NCI-H446 (cell line): ENCODE results near the gene DLAT.
"Not testable (repeated sequence)": the region's sequence is repeated elsewhere in the genome, so short reads cannot be mapped to it uniquely, and the experiment has no call there.

Experiments used
- DNase-seq, 2 experiments: peaks; one replicate each; lab custom pipeline; 2025; lab: John Stamatoyannopoulos, UW

The DLAT gene

GRCh38 chr11:112005422-112006094, 19.6 kb upstream of the DLAT start:
- DNase-seq: no peak

DNA sequence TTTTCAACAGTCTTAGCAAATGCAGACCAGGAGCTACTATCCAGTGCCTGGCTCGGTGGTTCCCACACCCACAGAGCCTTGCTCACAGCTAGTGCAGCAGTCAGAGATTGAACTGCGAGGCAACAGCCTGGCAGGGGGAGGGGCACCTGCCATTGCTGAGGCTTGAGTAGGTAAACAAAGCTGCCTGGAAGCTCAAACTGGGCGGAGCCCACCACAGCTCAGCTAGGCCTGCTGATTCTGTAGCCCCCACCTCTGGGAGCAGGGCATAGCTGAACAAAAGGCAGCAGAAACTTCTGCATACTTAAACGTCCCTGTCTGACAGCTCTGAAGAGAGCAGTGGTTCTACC, 19.1 kb upstream of the DLAT start:
- DNase-seq: not testable (repeated sequence)

GRCh38 chr11:112011451-112011850, 13.8 kb upstream of the DLAT start:
- DNase-seq: not testable (repeated sequence)

GRCh38 chr11:112012874-112013273, 12.3 kb upstream of the DLAT start:
- DNase-seq: no peak

DNA sequence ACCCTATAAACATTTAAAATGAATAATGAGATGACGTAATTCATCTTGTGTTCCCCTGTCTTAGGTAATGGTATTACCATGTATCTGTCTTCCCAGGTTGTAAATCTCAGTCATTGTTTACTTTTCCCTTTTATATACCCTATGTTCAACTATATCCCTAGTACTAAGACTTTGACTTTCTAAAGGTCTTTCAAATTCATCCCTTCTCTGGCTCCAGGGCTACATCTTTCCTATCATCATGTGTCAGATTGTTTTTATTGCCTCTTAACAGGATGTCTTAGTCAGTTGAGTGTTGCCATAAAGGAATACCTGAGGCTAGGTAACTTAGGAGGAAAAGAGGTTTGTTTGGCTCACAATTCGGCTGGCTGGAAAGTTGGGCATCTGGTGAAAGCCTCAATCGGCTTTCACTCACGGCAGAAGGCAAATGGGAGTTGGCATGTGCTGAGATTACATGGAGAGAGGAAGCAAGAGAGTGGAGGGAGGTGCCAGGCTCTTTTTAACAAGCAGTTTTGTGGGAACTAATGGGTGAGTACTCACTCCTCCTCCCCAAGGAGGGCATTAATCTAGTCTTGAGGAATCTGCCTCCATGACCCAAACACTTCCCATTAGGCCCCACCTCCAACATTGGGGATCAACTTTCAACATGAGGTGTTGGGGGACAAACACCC, 11.6 kb upstream of the DLAT start:
- no peak for DNase-seq

GRCh38 chr11:112016088-112016764, 9.0 kb upstream of the DLAT start:
- no peak for DNase-seq

DNA sequence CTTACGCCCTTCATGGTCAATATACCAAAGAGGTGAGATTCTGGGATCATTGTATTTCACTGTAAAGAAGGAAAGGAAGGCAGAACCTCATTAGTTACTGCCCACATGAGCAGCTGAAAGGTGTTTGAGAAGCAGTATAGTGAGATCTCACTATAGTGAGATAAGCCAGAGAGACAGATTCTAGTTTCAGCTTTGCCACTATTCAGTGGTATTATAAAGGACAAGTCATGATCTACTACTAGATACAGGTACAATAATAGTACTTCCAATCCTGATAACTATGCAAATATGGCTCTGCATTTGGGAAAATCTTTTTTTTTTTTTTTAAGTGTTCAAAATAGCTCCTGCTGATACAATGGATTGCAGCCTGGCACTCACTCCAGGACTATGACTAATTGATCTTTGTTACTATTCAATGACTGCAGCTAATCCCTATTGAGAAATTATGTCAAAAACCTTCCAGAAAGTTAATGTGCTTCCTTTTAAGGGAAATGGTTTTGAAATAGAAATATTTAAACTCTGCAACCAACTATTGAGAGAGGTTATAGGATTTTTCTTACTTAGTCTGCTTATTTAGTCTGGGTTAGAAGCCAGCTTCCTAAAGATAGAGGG, 8.3 kb upstream of the DLAT start:
- DNase-seq: no peak

DNA sequence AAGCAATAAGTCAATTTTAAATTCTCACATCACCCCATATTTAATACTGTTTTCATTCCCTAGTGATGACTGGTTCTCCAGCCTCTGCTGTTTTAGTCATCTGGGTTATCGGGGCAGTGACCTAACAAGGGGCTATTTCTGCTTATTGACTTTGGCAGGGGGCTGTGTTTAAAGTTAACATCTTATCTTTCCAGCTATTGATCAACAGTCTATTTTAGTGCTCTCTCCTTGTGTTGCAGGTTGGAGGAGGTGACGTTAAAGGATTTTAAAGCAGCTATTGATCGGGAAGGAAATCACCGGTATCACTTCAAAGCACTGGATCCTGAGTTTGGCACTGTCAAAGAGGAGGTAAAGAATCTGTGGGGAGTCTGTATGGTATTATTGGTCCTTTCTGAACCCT, 7.7 kb upstream of the DLAT start:
- no peak for DNase-seq

- no peak for DNase-seq
Observed at GRCh38 chr11:112019066-112019465, 6.1 kb upstream of the DLAT start.

GRCh38 chr11:112023104-112023503, 2.1 kb upstream of the DLAT start:
- no peak for DNase-seq

DNA sequence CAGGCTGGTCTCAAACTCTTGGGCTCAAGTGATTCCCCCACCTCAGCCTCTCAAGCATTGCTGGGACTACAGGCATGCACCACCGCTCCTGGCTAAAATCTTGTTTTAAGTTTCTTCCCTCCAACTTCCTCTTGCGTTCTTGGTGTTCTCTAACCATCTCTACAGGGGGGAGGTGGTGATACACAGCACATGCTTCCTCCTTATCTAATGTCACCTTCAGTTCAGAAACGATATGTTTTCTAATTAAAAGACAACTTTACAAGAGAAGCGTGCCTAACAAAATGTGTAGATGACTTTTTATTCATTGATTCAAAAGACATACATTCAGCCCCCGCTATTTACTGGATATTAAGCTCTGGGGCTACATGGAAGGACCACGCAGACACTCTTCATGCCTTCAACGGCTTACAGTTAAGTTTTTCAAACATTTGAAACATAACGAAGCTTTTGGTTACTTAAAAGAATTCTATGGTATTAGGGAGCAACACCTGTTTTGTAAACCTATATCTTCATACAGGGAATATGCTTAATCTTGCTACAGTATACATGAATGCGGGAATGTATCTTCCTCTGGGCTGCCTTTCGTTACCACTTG, 933 bp upstream of the DLAT start:
- DNase-seq: no peak

- no peak for DNase-seq
Observed at GRCh38 chr11:112025707-112026106, 499 bp downstream of the DLAT start.

GRCh38 chr11:112026784-112027410, 1.7 kb downstream of the DLAT start:
- DNase-seq: not testable (repeated sequence)

DNA sequence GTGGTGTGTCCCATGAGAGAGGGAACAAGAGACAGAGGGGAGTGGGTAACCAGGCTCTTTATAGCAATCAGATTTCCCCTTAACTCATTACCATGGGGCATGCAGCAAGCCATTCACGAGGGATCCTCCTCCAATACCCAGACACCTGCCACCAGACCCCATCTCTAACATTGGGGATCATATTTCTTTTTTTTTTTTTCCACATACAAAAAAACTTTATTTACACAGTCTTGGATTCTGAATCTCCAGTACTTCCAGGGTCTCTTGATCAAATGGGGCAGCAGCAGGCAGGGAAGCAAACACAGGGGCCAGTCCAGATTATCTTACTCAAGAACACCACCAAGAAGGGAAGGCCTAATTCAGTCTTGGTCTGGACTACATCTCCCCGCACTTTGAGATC, 4.3 kb downstream of the DLAT start:
- no peak for DNase-seq

- no peak for DNase-seq
Observed at GRCh38 chr11:112033902-112034301, 8.7 kb downstream of the DLAT start.

- DNase-seq: no peak
Observed at GRCh38 chr11:112037527-112037926, 12.3 kb downstream of the DLAT start.

DNA sequence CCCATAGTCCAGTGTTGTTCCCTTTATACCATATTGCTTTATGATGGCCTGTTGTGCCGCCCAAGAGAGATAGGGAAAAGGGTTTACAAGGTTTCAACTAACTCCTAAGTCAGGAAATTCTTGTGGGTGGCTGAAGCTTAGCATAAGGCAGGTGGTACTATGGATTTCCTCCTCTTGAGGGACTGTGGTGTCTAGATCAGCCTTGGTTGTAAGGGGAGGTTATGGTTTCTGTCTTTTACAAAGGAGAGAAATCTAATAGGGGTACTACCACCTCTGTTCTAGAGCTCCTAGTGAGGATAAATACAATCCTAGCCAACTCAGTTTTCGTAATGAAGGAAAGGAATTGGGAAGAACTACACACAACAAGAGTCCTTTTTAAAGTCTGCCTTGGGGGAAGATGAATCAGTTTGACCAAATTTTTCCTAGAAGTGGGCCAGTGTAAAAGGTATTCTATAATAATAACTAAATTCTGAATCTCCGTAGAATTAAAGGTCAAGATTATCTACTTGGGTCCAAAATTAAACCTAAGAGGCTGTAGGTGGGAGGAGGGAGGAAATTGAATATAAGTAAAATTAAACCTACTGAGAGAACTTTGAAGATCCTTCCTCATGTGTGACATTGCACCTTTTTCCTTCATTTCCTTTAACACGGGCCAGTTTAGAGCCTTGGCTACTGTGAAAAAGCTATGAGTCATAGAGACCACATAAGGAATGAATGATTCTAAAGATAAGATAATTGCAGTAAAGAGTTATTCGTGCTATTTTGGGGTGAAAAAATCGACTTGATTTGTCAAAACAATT, 17.2 kb downstream of the DLAT start:
- no peak for DNase-seq

DNA sequence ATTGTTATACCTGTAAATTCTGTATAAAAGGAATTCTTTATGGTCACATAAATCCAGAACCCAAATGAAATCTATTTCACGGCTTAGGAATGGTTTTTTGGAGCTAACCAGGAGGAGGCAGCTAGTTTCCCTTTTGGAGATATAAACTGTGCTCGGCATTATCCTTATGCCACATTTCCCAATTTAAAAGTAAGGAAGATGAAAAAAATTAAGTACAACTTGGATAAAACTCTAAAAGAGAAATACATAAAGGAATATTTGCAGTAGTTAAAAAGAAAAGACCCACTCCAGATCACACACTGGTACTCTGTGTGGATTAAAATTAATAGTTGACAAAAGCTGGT, 17.7 kb downstream of the DLAT start:
- no peak for DNase-seq

DNA sequence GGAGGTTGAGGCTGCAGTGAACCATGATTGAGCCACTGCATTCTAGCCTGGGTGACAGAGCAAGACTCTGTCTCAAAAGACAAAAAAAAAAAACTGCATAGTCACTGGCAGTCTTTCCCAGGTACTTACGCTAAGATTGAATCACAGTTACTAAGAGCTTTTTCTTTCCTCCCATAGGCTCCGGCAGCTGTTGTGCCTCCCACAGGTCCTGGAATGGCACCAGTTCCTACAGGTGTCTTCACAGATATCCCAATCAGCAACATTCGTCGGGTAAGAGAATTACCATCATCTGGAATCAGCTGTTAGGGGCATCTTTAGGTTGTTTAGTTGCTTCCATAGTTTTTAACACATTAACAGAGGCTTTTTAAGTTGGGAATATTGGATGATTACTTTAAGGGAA, 19.8 kb downstream of the DLAT start:
- no peak for DNase-seq

DNA sequence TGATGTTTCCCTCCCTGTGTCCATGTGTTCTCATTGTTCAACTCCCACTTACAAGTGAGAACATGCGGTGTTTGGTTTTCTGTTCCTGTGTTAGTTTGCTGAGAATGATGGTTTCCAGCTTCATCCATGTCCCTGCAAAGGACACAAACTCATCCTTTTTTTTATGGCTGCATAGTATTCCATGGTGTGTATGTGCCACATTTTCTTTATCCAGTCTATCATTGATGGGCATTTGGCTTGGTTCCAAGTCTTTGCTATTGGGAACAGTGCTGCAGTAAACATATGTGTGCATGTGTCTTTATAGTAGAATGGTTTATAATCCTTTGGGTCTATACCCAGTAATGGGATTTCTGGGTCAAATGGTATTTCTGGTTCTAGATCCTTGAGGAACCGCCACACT, 21.4 kb downstream of the DLAT start:
- not testable (repeated sequence) for DNase-seq

DNA sequence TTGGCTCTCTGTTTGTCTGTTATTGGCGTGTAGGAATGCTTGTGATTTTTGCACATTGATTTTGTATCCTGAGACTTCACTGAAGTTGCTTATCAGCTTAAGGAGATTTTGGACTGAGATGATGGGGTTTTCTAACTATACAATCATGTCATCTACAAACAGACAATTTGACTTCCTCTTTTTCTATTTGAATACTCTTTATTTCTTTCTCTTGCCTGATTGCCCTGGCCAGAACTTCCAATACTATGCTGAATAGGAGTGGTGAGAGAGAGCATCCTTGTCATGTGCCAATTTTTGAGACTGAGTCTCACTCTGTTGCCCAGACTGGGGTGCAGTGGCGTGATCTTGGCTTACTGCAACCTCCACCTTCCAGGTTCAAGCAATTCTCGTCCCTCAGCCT, 23.0 kb downstream of the DLAT start:
- DNase-seq: not testable (repeated sequence)
